Measurements from ENCODE around the gene SLC29A4.

SLC29A4 gene

DNA sequence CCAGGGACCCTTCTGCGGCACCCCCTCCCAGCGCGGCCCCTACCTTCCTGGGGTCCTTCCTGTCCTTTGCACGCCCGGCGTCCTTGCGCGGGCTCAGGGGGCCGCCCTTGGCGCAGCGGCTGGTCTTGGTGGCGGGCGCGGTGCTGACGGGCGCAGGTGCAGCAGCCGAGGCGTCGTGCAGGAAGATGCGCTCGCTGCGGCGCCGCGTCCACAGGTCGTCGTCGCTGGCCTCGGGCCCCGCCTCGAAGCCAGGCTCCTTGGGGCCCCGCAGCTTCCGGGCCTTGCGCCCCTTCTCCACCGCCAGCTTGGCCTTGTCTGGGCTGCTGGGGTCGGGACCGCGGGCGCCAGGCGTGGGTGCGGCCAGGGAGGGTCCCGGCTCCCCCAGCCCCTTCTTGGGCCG, 49.8 kb downstream of the SLC29A4 start:
- DNase-seq, result no peak

GRCh38 chr7:5333121-5334045, 50.6 kb downstream of the SLC29A4 start:
- DNase-seq, result no peak

GRCh38 chr7:5334671-5335070, 51.9 kb downstream of the SLC29A4 start:
- no peak for DNase-seq

GRCh38 chr7:5337047-5337446, 54.3 kb downstream of the SLC29A4 start:
- no peak for DNase-seq

- DNase-seq, result no peak
Observed at GRCh38 chr7:5339955-5340354, 57.2 kb downstream of the SLC29A4 start.

DNA sequence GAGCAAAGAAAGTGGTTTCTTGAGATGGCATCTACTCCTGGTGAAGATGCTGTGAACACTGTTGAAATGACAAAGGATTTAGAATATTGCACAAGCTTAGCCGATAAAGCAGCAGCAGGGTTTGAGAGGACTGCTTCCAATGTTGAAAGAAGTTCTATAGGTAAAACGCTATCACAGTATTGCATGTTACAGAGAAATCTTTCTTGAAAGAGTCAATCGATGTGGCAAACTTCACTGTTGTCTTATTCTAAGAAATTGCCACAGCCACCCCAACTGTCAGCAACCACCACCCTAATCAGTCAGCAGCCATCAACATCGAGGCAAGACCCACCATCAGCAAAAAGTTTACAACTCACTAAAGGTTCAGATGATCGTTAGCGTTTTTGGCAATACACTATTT, 59.9 kb downstream of the SLC29A4 start:
- no peak for DNase-seq

- DNase-seq, result no peak
Observed at GRCh38 chr7:5343884-5344283, 61.1 kb downstream of the SLC29A4 start.

DNA sequence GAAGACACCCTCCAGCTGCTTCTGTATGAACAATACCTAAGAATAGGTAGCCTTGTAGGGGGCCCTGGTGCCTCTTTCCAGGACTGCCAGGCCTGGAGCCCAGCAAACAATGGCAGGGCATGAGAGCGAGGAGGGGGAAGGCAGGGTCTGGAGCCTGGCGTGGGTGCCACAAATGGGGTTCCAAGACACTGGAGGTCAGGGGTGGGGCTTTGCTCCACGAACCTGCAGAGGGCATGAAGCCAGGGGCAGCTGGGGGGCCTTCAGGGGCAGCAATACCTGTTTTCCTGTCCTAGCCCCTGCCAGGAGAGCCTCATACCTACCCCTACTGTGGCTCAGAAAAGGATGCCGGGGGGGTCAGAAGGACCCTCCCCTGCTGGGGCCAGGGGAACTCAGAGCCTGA, 61.6 kb downstream of the SLC29A4 start:
- no peak for DNase-seq

DNA sequence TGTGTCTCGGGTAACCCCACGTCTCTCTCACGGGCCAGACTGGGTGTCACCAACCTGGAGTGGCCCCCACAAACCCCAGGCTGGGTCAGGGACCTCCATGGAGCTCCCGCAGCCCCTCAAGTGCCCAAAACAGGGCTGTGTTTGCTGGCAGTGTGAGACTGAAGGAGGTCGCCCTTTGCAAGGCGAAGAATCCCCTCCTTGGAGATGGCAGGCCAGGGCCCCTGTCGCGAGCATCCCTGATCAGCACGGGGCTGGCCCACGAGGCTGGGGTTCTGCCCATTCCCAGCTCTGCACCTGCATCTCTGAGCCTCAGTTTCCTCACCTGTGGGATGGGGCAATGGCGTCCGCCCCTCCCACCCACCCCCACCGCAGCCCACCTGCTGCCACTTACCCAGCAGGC, 62.4 kb downstream of the SLC29A4 start:
- DNase-seq, result no peak

DNA sequence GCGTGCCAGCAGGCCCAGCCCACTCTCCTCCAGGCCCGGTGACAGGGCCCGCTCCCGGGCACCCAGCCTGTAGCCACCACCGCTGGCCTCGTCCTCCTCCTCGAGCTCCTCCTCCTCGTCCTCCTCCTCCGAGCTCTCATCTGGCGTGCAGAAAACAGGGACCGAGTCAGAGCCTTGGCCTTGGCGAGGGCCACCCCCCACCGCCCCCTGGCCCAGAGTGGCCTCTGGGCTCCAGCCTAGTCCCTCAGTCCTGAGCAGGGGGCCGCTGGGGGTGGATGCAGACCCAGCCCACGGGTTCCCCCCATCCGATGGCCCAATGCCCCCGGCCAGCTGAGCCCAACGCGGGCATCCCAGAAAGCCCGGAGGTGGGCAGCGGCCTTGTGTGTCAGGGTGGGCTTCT, 62.9 kb downstream of the SLC29A4 start:
- no peak for DNase-seq

- DNase-seq, result no peak
Observed at GRCh38 chr7:5348134-5349004, 65.6 kb downstream of the SLC29A4 start.

DNA sequence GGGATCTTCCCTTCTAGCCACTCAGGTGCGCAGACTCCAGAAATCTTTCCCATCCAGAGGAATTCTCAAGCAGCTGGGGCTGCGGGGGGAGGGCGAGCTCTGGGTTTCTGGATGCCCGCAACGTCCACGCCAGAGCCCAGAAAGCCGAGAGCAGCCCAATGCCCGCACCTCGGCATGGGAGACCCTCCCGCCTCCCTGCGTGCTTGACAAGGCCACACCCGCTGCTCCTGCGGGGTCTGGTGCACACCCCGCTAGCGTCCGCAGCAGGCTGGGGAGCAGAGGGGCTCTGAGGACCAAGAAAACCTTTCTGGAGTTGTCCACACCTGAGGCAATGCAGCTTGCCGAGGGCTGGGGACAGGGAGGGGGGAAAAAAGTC, 66.2 kb downstream of the SLC29A4 start:
- no peak for DNase-seq

DNA sequence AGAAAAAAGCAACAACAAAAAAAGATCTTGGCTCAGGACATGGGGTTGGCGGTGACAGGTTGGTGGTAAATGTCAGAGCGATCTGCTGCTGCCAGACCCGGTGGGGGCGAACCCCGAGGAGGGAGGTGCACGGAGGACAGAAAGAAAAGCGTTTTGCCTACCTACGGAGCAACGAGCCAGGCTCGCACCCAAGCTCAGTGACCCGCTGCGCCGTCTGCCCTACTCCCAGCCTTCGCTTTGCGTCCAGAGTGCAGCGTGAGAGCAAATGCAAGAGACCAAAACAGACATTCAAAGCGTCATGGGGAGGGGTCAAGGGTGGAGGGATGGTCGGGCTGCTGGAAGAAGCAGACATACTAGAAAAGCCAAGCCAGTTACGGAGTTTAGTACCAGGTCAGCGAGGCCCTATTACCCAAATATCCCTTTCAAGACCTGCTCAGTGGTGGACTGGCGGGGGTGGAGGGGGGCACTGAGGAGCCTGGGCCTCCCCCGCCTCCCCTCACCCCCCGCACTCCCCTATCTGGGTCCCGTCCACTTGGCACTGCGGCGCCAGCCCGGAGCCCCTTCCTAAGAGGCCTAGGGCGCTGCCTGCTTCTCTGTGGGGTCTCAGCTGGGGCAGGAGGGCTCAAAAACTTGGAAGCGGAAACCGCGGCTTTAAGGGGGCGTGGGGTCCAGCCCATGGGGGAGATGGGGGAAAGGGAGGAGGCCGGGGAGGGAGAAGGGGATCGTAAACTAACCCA, 66.9 kb downstream of the SLC29A4 start:
- no peak for DNase-seq

GRCh38 chr7:5350174-5350463, 67.4 kb downstream of the SLC29A4 start:
- no peak for DNase-seq

DNA sequence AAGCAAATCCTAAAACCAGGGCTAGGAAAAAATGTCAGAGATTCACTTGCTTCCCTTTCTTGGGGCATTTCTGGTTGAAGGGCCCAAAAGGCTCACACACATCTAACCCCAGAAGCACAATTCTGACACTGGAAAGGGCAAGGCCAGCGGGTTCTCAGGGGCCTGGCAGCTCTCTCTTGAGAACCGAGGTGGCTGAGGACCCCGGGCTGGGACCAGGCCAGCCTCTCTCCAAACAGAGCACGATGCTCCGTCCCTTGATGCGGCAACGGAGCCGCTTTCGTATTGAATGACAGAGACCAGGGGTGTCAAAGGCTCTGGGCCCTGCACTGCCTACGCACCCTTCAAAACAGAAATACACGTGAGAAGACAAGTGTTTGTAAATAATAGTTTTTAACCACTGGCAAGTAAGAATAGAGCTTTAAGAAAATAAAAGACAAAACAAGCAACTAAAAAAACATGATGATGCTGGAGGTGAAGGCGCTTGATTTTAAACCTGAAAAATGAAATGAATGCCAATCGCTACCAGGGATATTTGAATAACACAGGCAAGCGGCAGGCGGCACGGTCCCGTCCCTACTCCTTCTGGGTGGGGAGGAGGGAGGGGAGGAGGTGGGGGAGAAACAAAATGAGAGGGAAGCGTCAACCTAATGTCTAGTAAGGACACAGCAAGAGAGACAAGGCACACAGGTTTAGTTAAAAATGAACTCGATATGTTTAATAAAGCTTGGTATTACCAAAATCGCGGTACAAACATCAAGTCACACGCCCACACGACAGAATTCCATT, 68.0 kb downstream of the SLC29A4 start:
- no peak for DNase-seq

DNA sequence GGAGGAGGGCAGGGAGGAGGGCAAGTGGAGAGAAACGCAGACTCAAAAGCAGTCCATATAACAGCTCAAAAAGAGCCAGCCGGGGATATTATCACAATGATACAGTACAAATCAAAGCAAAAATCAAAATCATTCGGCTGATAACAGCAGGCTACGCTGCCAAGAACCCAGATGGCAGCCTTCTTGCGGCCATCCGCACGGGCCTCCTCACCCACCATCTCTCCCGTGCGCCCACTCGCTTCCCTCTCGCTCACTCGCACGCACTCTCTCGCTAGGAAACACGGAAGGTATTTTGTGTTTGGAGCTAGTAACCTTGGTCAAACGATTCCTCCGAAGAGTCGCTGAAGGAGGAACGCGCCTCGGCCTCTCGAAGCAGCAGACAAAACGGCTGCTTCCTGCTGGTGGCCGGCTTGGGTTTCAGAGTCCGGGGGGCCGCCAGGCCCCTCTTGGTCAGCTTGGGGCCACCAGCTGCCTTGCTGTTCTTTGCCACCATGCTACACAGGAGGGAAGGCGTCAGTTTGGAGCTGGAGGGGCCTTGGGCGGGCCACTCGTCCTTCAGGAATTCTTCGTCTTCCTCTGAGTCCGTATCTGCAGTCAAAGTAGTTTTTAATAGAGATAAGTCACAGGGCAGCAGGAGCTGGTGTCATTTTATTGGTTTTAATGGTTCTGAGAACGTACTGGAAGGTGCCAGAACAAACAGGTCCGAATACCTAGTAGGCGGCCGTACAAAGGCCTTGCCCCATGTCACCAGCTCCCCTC, 68.9 kb downstream of the SLC29A4 start:
- DNase-seq, result no peak

- DNase-seq, result no peak
Observed at GRCh38 chr7:5352440-5353010, 69.8 kb downstream of the SLC29A4 start.

GRCh38 chr7:5354460-5355232, 71.9 kb downstream of the SLC29A4 start:
- DNase-seq, result no peak

Data from NCI-H1092 (cell line).